Limb (tissue), 2 donors: Measurements from ENCODE around the gene RHBDL2.
"Not testable (repeated sequence)": the region's sequence is repeated elsewhere in the genome, so short reads cannot be mapped to it uniquely, and the experiment has no call there.

ENCODE experiments used
- DNase-seq, 2 donors: peaks; one replicate each; pipeline ENCODE4 v3.0.0-alpha.2; 2016; ENCODE audit errors: extremely low spot score in 2 of 2

Gene RHBDL2

GRCh38 chr1:38875811-38876210 is 65.8 kb downstream of the RHBDL2 start:
- DNase-seq: no peak

GRCh38 chr1:38873027-38873969 is 68.3 kb downstream of the RHBDL2 start, which contains the start of gene MYCBP:
Gene MYCBP, minus strand, starts transcription at chr1:38873348. Its CDS starts 43 bp downstream, at chr1:38873305.
- peak; percentile 97 to 98 for DNase-seq

- DNase-seq: no peak
Measured at GRCh38 chr1:38872401-38873026, 69.1 kb downstream of the RHBDL2 start.

- no peak for DNase-seq
Measured at GRCh38 chr1:38870996-38871395, 70.6 kb downstream of the RHBDL2 start.

GRCh38 chr1:38867208-38867607 is 74.4 kb downstream of the RHBDL2 start:
- DNase-seq: no peak

- no peak for DNase-seq
Measured at GRCh38 chr1:38865112-38865715, 76.4 kb downstream of the RHBDL2 start.

- no peak for DNase-seq
Measured at GRCh38 chr1:38860454-38860795, 81.2 kb downstream of the RHBDL2 start.

GRCh38 chr1:38859561-38860453 is 81.8 kb downstream of the RHBDL2 start, which contains the start of gene RRAGC:
Gene RRAGC, minus strand, starts transcription at chr1:38859772. Its CDS starts 126 bp downstream, at chr1:38859646.
- DNase-seq: peak; percentile 97 to 98

GRCh38 chr1:38858833-38859560 is 82.6 kb downstream of the RHBDL2 start:
- no peak for DNase-seq

- no peak for DNase-seq
Measured at GRCh38 chr1:38852780-38853179, 88.8 kb downstream of the RHBDL2 start.

- DNase-seq: no peak
Measured at GRCh38 chr1:38848071-38848470, 93.6 kb downstream of the RHBDL2 start.

GRCh38 chr1:38846210-38846609 is 95.4 kb downstream of the RHBDL2 start:
- DNase-seq: no peak

GRCh38 chr1:38845088-38845487 is 96.5 kb downstream of the RHBDL2 start:
- DNase-seq: not testable (repeated sequence)

- no peak for DNase-seq
Measured at GRCh38 chr1:38840281-38840680, 101.3 kb downstream of the RHBDL2 start.

GRCh38 chr1:38839363-38839762 is 102.3 kb downstream of the RHBDL2 start:
- DNase-seq: no peak

- not testable (repeated sequence) for DNase-seq
Measured at GRCh38 chr1:38836316-38836715, 105.3 kb downstream of the RHBDL2 start.
